PFSK-1 (cell line): ENCODE measurements around the gene PPP1R9A.

Source experiments
- FOXP2 ChIP-seq: optimal IDR thresholded peaks from 2 replicates; pipeline ENCODE3; 2011; ENCODE audit warnings: borderline replicate concordance, control low read depth, inconsistent platforms; ENCODE audit not compliant: insufficient read depth; ENCODE audit errors: extremely low read length, extremely low read depth
- POLR2AphosphoS5 ChIP-seq: IDR thresholded peaks from 2 replicates; pipeline ENCODE4 v1.6.1; 2012; ENCODE audit warnings: low read depth, mild to moderate bottlenecking, control low read depth, low read length, moderate library complexity
- REST ChIP-seq, 2 experiments: IDR thresholded peaks; 2 replicates each; pipeline versions ENCODE4 v1.6.1 to v1.8.0; 2011 to 2012; ENCODE audit warnings: low read depth in 2 of 2, low read length in 2 of 2, control low read depth in 1 of 2, inconsistent platforms in 1 of 2, mild to moderate bottlenecking in 1 of 2, moderate library complexity in 1 of 2; ENCODE audit not compliant: insufficient read depth in 1 of 2
- SIN3A ChIP-seq: IDR thresholded peaks from 2 replicates; pipeline ENCODE4 v1.6.1; 2012; ENCODE audit warnings: mild to moderate bottlenecking, low read length, moderate library complexity, borderline replicate concordance; ENCODE audit not compliant: insufficient read depth
- TAF1 ChIP-seq: IDR thresholded peaks from 2 replicates; pipeline ENCODE4 v1.6.1; 2012; ENCODE audit warnings: low read length, control low read depth, borderline replicate concordance; ENCODE audit not compliant: insufficient read depth

GRCh38 chr7:94998266-94999068 is 91.1 kb downstream of the PPP1R9A start:
- no peak for TF ChIP-seq SIN3A
- no peak for TF ChIP-seq TAF1
- no peak for TF ChIP-seq REST (IDR thresholded peaks at IDR 0.05; ENCODE audit: insufficient read depth in 1 of 2, low read depth in 2 of 2, low read length in 2 of 2)
- TF ChIP-seq FOXP2: no peak
- TF ChIP-seq POLR2AphosphoS5: no peak
